CD8-positive, alpha-beta memory T cell (primary cell): ENCODE data around the gene TRIM22. TPM values are rescaled to one million over a fixed set of nuclear protein-coding genes. Genes with fewer than 3 reads are reported as not detected.

Experiments
- CTCF ChIA-PET: fragments of 350-600 bp; sonication (Branson Sonifier 250); formaldehyde crosslinking; loops from one replicate; lab custom pipeline; 2021; ENCODE audit warnings: antibody characterized with exemption; lab: Charles Lee
- POLR2A ChIA-PET: fragments of 350-600 bp; sonication (Branson Sonifier 250); formaldehyde crosslinking; loops from one replicate; lab custom pipeline; 2021; ENCODE audit warnings: antibody characterized with exemption; lab: Charles Lee
- DNase-seq, 5 donors: peaks; one replicate each; pipeline versions ENCODE4 v3.0.0 to v3.0.0-alpha.2; 2020 to 2022; ENCODE audit warnings: mixed read lengths in 1 of 5
- H3K27ac ChIP-seq: one replicate; pipeline ENCODE4 v1.7.0; 2013; ENCODE audit warnings: low read depth, mild to moderate bottlenecking, low read length, moderate library complexity
- H3K27me3 ChIP-seq: 2 replicates; pipeline ENCODE4 v1.7.0; 2013; ENCODE audit warnings: low read length, mild to moderate bottlenecking; ENCODE audit not compliant: insufficient read depth, poor library complexity, severe bottlenecking
- H3K36me3 ChIP-seq: 2 replicates; pipeline ENCODE4 v1.7.0; 2013; ENCODE audit warnings: mild to moderate bottlenecking, low read length, moderate library complexity; ENCODE audit not compliant: insufficient read depth
- H3K4me1 ChIP-seq: 2 replicates; pipeline ENCODE4 v1.7.0; 2013; ENCODE audit warnings: mild to moderate bottlenecking, low read length, moderate library complexity; ENCODE audit not compliant: insufficient read depth
- H3K4me3 ChIP-seq: 2 replicates; pipeline ENCODE4 v1.7.0; 2013; ENCODE audit warnings: mild to moderate bottlenecking, low read length
- H3K9me3 ChIP-seq: 2 replicates; pipeline ENCODE4 v1.7.0; 2013; ENCODE audit warnings: mild to moderate bottlenecking, low read length
- H3K27ac Mint-ChIP-seq, 8 donors: one replicate each; pipeline ENCODE4 v1.8.0; 2020 to 2021; ENCODE audit warnings: mixed read lengths in 8 of 8, mild to moderate bottlenecking in 6 of 8, inconsistent platforms in 3 of 8, moderate library complexity in 3 of 8
- H3K27me3 Mint-ChIP-seq, 2 donors: one replicate each; pipeline ENCODE4 v1.8.0; 2020 to 2021; ENCODE audit warnings: mixed read lengths in 2 of 2, mild to moderate bottlenecking in 1 of 2, moderate library complexity in 1 of 2
- H3K36me3 Mint-ChIP-seq, 3 donors: one replicate each; pipeline ENCODE4 v1.8.0; 2020 to 2021; ENCODE audit warnings: mixed read lengths in 3 of 3, inconsistent platforms in 1 of 3, mild to moderate bottlenecking in 1 of 3
- H3K4me1 Mint-ChIP-seq, 3 donors: one replicate each; pipeline ENCODE4 v1.8.0; 2020 to 2021; ENCODE audit warnings: mixed read lengths in 3 of 3, inconsistent platforms in 1 of 3, mild to moderate bottlenecking in 1 of 3
- H3K4me3 Mint-ChIP-seq, 7 donors: one replicate each; pipeline ENCODE4 v1.8.0; 2020 to 2021; ENCODE audit warnings: mixed read lengths in 7 of 7, mild to moderate bottlenecking in 6 of 7, moderate library complexity in 4 of 7, inconsistent platforms in 2 of 7
- H3K9me3 Mint-ChIP-seq, 5 donors: one replicate each; pipeline ENCODE4 v1.8.0; 2020 to 2022; ENCODE audit warnings: mixed read lengths in 5 of 5, mild to moderate bottlenecking in 3 of 5, moderate library complexity in 2 of 5, inconsistent platforms in 1 of 5
- polyA plus RNA-seq: library from polyadenylated mRNA; unstranded; fragments of 300-500 nt; fragmentation: Illumina TruSeq; gene quantifications from one replicate; pipeline ENCODE4 v1.2.3, GENCODE V29; 2021
- total RNA-seq, 2 experiments: library from RNA; stranded (reverse); gene quantifications; one replicate each; pipeline ENCODE4 v1.2.3, GENCODE V29; 2021

TRIM22 gene
- total and polyA plus RNA-seq, 3 experiments from 2014 or later = 105 to 163 (median 105) TPM

- no peaks in the 10 kb centered on the region for H3K27me3 ChIP-seq
- no peaks in the 10 kb centered on the region for H3K9me3 ChIP-seq
- peak overlapping the region; percentile 84 for H3K4me3 ChIP-seq
- Mint-ChIP-seq H3K27me3 (no peaks in the 10 kb centered on the region), H3K27ac (peak overlapping the region; percentile 91 to 98 (median 96)), H3K9me3 (peaks cover 0 to 1% (median 0%) of the 10 kb centered on the region in 5 donors), H3K4me3 (peak overlapping the region; percentile 92 to 99 (median 95)), H3K36me3 (peaks cover 7 to 57% (median 8%) of the 10 kb centered on the region in 3 donors), H3K4me1 (peaks cover 62 to 71% (median 71%) of the 10 kb centered on the region in 3 donors)
- CTCF ChIA-PET = no interaction called here
- DNase-seq = peak in 1 of 5 donors; percentile 25
- POLR2A ChIA-PET = no interaction called here
- peak overlapping the region; percentile 11 for H3K27ac ChIP-seq
- peaks cover 6% of the 10 kb centered on the region for H3K36me3 ChIP-seq
- peaks cover 57% of the 10 kb centered on the region for H3K4me1 ChIP-seq
These were observed 2.4 kb downstream of the TRIM22 start for GRCh38 chr11:5691964-5692361.

- CTCF ChIA-PET = interaction anchor here (1.1 kb wide), 1 partner anchor 10 kb away, joined by 3 read pairs; the partner anchor contains the start of gene TRIM5
- peak overlapping the region; percentile 26 to 86 (median 39) for H3K4me3 Mint-ChIP-seq
- H3K36me3 ChIP-seq = peaks cover 23% of the 10 kb centered on the region
These were observed 5.1 kb downstream of the TRIM22 start for GRCh38 chr11:5694642-5695041.

GRCh38 chr11:5695580-5695979, 6.0 kb downstream of the TRIM22 start:
- H3K36me3 ChIP-seq = peaks cover 23% of the 10 kb centered on the region

More at GRCh38 chr11:5694642-5695041, 5.1 kb downstream of the TRIM22 start:
- Mint-ChIP-seq H3K36me3 (peaks cover 11 to 78% (median 17%) of the 10 kb centered on the region in 3 donors), H3K9me3 (peaks cover 0 to 1% (median 0%) of the 10 kb centered on the region in 5 donors), H3K27me3 (no peaks in the 10 kb centered on the region), H3K27ac (peak overlapping the region; percentile 19 to 84 (median 73)), H3K4me1 (peaks cover 55 to 68% (median 68%) of the 10 kb centered on the region in 3 donors)
- no peak for DNase-seq
- Histone ChIP-seq H3K4me3 (no peak overlapping the region), H3K27ac (no peak overlapping the region), H3K4me1 (peaks cover 43% of the 10 kb centered on the region), H3K27me3 (no peaks in the 10 kb centered on the region), H3K9me3 (no peaks in the 10 kb centered on the region)
- POLR2A ChIA-PET = no interaction called here

GRCh38 chr11:5696210-5696609, 6.6 kb downstream of the TRIM22 start:
- Histone ChIP-seq H3K27ac (no peak overlapping the region), H3K4me3 (no peak overlapping the region), H3K27me3 (no peaks in the 10 kb centered on the region), H3K9me3 (no peaks in the 10 kb centered on the region), H3K36me3 (peaks cover 23% of the 10 kb centered on the region), H3K4me1 (peaks cover 52% of the 10 kb centered on the region)
- ChIA-PET CTCF (no interaction called here), POLR2A (no interaction called here)
- H3K4me1 Mint-ChIP-seq = peaks cover 68 to 83% (median 82%) of the 10 kb centered on the region in 3 donors
- no peaks in the 10 kb centered on the region for H3K27me3 Mint-ChIP-seq
- H3K9me3 Mint-ChIP-seq = no peaks in the 10 kb centered on the region
- peak overlapping the region; percentile 19 to 86 (median 70) for H3K27ac Mint-ChIP-seq
- peaks cover 11 to 79% (median 22%) of the 10 kb centered on the region in 3 donors for H3K36me3 Mint-ChIP-seq
- DNase-seq = no peak
- peak overlapping the region in 3 of 7 donors; percentile 4 to 13 (median 6) for H3K4me3 Mint-ChIP-seq

More at GRCh38 chr11:5695580-5695979, 6.0 kb downstream of the TRIM22 start:
- Histone ChIP-seq H3K9me3 (no peaks in the 10 kb centered on the region), H3K27me3 (no peaks in the 10 kb centered on the region), H3K27ac (no peak overlapping the region), H3K4me3 (no peak overlapping the region), H3K4me1 (peaks cover 46% of the 10 kb centered on the region)
- Mint-ChIP-seq H3K27ac (peak overlapping the region in 7 of 8 donors; percentile 52 to 89 (median 73)), H3K36me3 (peaks cover 11 to 79% (median 20%) of the 10 kb centered on the region in 3 donors), H3K4me3 (peak overlapping the region in 1 of 7 donors; percentile 5), H3K4me1 (peaks cover 62 to 76% (median 76%) of the 10 kb centered on the region in 3 donors), H3K9me3 (no peaks in the 10 kb centered on the region), H3K27me3 (no peaks in the 10 kb centered on the region)
- no peak for DNase-seq
- ChIA-PET POLR2A (interaction anchor here (0.6 kb wide), 1 partner anchor 76 kb away, joined by 5 read pairs; no protein-coding TSS in a partner anchor), CTCF (interaction anchor here (1.1 kb wide), 1 partner anchor 11 kb away, joined by 3 read pairs; the partner anchor contains the start of gene TRIM5)

GRCh38 chr11:5698281-5698680, 8.7 kb downstream of the TRIM22 start:
- Mint-ChIP-seq H3K27me3 (no peaks in the 10 kb centered on the region), H3K27ac (peak overlapping the region; percentile 17 to 86 (median 58)), H3K9me3 (no peaks in the 10 kb centered on the region), H3K36me3 (peaks cover 17 to 82% (median 26%) of the 10 kb centered on the region in 3 donors), H3K4me3 (no peak overlapping the region), H3K4me1 (peaks cover 70 to 86% (median 85%) of the 10 kb centered on the region in 3 donors)
- H3K27ac ChIP-seq = no peak overlapping the region
- H3K9me3 ChIP-seq = no peaks in the 10 kb centered on the region
- peaks cover 27% of the 10 kb centered on the region for H3K36me3 ChIP-seq
- peaks cover 46% of the 10 kb centered on the region for H3K4me1 ChIP-seq
- DNase-seq = no peak
- POLR2A ChIA-PET = no interaction called here
- CTCF ChIA-PET = no interaction called here
- no peaks in the 10 kb centered on the region for H3K27me3 ChIP-seq
- H3K4me3 ChIP-seq = no peak overlapping the region

- CTCF ChIA-PET = interaction anchor here (1.7 to 2.9 kb wide), 2 partner anchors 11 to 16 kb away, joined by 5 to 12 read pairs; partner anchors contain the start of genes TRIM22 and TRIM5
- POLR2A ChIA-PET = interaction anchor here (1.1 to 1.4 kb wide), 2 partner anchors 11 to 16 kb away, joined by 3 to 6 read pairs; partner anchors contain the start of genes TRIM22 and TRIM5
- peaks cover 73 to 87% (median 83%) of the 10 kb centered on the region in 3 donors for H3K4me1 Mint-ChIP-seq
- peaks cover 27% of the 10 kb centered on the region for H3K36me3 ChIP-seq
- no peaks in the 10 kb centered on the region for H3K9me3 ChIP-seq
- H3K4me3 ChIP-seq = no peak overlapping the region
- peak overlapping the region in 2 of 7 donors; percentile 28 to 40 for H3K4me3 Mint-ChIP-seq
- H3K27ac ChIP-seq = no peak overlapping the region
- peak overlapping the region in 7 of 8 donors; percentile 3 to 71 (median 30) for H3K27ac Mint-ChIP-seq
- H3K9me3 Mint-ChIP-seq = no peaks in the 10 kb centered on the region
- no peaks in the 10 kb centered on the region for H3K27me3 ChIP-seq
- no peak for DNase-seq
- H3K27me3 Mint-ChIP-seq = no peaks in the 10 kb centered on the region
- H3K4me1 ChIP-seq = peaks cover 25% of the 10 kb centered on the region
- peaks cover 23 to 87% (median 33%) of the 10 kb centered on the region in 3 donors for H3K36me3 Mint-ChIP-seq
These were observed 10.9 kb downstream of the TRIM22 start for GRCh38 chr11:5700421-5701054.

GRCh38 chr11:5701055-5701577, 11.5 kb downstream of the TRIM22 start:
- Mint-ChIP-seq H3K4me1 (peaks cover 71 to 87% (median 83%) of the 10 kb centered on the region in 3 donors), H3K9me3 (no peaks in the 10 kb centered on the region), H3K36me3 (peaks cover 20 to 86% (median 34%) of the 10 kb centered on the region in 3 donors), H3K27me3 (no peaks in the 10 kb centered on the region), H3K27ac (peak overlapping the region in 7 of 8 donors; percentile 20 to 79 (median 30)), H3K4me3 (peak overlapping the region in 1 of 7 donors; percentile 24)
- Histone ChIP-seq H3K9me3 (no peaks in the 10 kb centered on the region), H3K27me3 (no peaks in the 10 kb centered on the region), H3K4me1 (peaks cover 20% of the 10 kb centered on the region), H3K4me3 (no peak overlapping the region), H3K36me3 (peaks cover 27% of the 10 kb centered on the region), H3K27ac (no peak overlapping the region)
- ChIA-PET POLR2A (interaction anchor here (1.4 kb wide), 1 partner anchor 16 kb away, joined by 6 read pairs; the partner anchor contains the start of gene TRIM5), CTCF (interaction anchor here (1.7 to 2.9 kb wide), 2 partner anchors 11 to 17 kb away, joined by 5 to 12 read pairs; partner anchors contain the start of genes TRIM22 and TRIM5)
- no peak for DNase-seq
